Body of pancreas (tissue), 4 donors: ENCODE data around the gene NMRK2. TPM values are rescaled to one million over a fixed set of nuclear protein-coding genes. Genes with fewer than 3 reads are reported as not detected.

Source experiments
- ATAC-seq: fragments of 150-250 bp; one replicate; pipeline ENCODE4 v1.9.1; 2016
- DNase-seq, 4 donors: peaks; one replicate each; pipeline ENCODE4 v3.0.0-alpha.2; 2019
- H3K27ac ChIP-seq, 4 donors: fragments of 200-600 bp; sonication (generic); 1 replicate in 3 of 4; 2 replicates in 1 of 4; pipeline versions ENCODE4 v1.5.1 to v1.6.1; 2016 to 2019; ENCODE audit warnings: mild to moderate bottlenecking in 1 of 4, mixed read lengths in 1 of 4, moderate library complexity in 1 of 4
- H3K27me3 ChIP-seq, 2 donors: fragments of 200-600 bp; sonication (generic); one replicate each; pipeline ENCODE4 v1.6.0; 2016; ENCODE audit warnings: mild to moderate bottlenecking in 1 of 2
- H3K36me3 ChIP-seq, 2 donors: fragments of 200-600 bp; sonication (generic); replicated peaks in 1 of 2; 2 replicates each; pipeline ENCODE4 v1.5.1; 2016; ENCODE audit warnings: low read depth in 2 of 2; ENCODE audit not compliant: insufficient read depth in 1 of 2
- H3K4me1 ChIP-seq: fragments of 200-600 bp; sonication (generic); one replicate; pipeline ENCODE4 v1.6.0; 2016
- H3K4me3 ChIP-seq, 2 donors: fragments of 200-600 bp; sonication (generic); 1 replicate in 1 of 2; 2 replicates in 1 of 2; pipeline ENCODE4 v1.5.1; 2016 to 2019
- H3K9me3 ChIP-seq, 3 donors: fragments of 200-600 bp; sonication (generic); 1 replicate in 2 of 3; 2 replicates in 1 of 3; pipeline ENCODE4 v1.5.1; 2016
- POLR2A ChIP-seq, 3 donors: fragments of 450-650 bp; IDR thresholded peaks; one replicate each; pipeline ENCODE4 v1.6.1; 2016; ENCODE audit warnings: antibody characterized with exemption in 3 of 3, mild to moderate bottlenecking in 2 of 3
- WGBS, 2 donors: methylation state at CpG; one replicate each; pipeline ENCODE4 v1.1.5; 2017; 5-methylcytosine and 5-hydroxymethylcytosine counted together
- intact Hi-C: fragments of 100-400 bp; cut with DNase I; formaldehyde crosslinking; loops from one replicate; pipeline ENCODE4 v1.15.1; 2023
- total RNA-seq, 2 donors: library from RNA; depleted of rRNA; stranded (reverse); fragments of >200 nt; gene quantifications; one replicate each; pipeline ENCODE4 v1.1.0, GENCODE V29; 2016
- TF ChIP-seq, protein P1 (sequence below), 7 experiments: fragments of 450-650 bp in 4 of 7; fragments of 200-600 bp in 3 of 7; sonication (generic) in 3 of 7; IDR thresholded peaks; one replicate each; pipeline ENCODE4 v1.5.1; 2016 to 2019; ENCODE audit warnings: antibody characterized with exemption in 7 of 7

Gene NMRK2
- total RNA-seq, 2 donors from 2014 or later: not detected

DNA sequence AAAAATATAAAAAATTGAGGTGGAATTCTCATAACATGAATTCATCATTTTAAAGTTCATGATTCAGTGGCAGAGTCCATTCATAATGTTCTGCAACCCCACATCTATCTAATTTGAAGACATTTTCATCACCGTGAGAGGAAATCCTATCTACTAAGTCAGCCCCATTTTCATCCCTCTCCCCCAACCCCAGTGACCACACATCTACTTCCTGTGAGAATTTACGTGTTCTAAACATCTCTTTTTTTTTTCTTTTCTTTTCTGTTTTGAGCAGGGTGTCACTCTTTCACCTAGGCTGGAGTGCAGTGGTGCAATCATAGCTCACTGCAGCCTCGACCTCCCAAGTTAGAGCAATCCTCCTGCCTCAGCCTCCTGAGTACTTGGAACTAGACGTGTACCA lies 34.9 kb upstream of the NMRK2 start:
- DNase-seq: no peak
- Histone ChIP-seq H3K27ac (no peak overlapping the region), H3K9me3 (no peaks in the 10 kb centered on the region), H3K36me3 (no peaks in the 10 kb centered on the region), H3K27me3 (no peaks in the 10 kb centered on the region), H3K4me3 (no peak overlapping the region), H3K4me1 (no peaks in the 10 kb centered on the region)
- no peak for TF ChIP-seq POLR2A (IDR thresholded peaks at IDR 0.05)
- TF ChIP-seq, protein P1, sequence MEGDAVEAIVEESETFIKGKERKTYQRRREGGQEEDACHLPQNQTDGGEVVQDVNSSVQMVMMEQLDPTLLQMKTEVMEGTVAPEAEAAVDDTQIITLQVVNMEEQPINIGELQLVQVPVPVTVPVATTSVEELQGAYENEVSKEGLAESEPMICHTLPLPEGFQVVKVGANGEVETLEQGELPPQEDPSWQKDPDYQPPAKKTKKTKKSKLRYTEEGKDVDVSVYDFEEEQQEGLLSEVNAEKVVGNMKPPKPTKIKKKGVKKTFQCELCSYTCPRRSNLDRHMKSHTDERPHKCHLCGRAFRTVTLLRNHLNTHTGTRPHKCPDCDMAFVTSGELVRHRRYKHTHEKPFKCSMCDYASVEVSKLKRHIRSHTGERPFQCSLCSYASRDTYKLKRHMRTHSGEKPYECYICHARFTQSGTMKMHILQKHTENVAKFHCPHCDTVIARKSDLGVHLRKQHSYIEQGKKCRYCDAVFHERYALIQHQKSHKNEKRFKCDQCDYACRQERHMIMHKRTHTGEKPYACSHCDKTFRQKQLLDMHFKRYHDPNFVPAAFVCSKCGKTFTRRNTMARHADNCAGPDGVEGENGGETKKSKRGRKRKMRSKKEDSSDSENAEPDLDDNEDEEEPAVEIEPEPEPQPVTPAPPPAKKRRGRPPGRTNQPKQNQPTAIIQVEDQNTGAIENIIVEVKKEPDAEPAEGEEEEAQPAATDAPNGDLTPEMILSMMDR (IDR thresholded peaks at IDR 0.05): no peak
- intact Hi-C loops: no loop called here
- 67 to 72% methylated on average over 4 of the region's 4 CpGs for WGBS, 2 donors
- ATAC-seq: no peak

DNA sequence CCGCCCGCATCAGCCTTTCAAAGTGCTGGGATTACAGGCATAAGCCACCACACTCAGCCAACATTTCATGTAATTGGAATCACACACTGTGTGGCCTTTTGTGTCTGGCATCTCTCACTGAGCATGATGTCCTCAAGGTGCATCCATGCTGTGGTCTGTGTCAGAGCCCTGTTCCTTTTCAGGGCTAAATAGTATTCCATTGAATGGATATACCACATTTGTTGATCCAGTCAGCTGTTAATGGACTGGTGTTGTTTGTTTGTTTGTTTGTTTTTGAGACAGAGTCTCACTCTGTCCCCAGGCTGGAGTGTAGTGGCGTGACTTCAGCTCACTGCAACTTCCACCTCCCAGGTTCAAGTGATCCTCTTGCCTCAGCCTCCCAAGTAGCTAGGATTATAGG lies 34.4 kb upstream of the NMRK2 start:
- no peak overlapping the region for H3K4me3 ChIP-seq
- no peaks in the 10 kb centered on the region for H3K36me3 ChIP-seq
- no peak for ATAC-seq
- intact Hi-C loops: no loop called here
- no peaks in the 10 kb centered on the region for H3K9me3 ChIP-seq
- no peak overlapping the region for H3K27ac ChIP-seq
- no peaks in the 10 kb centered on the region for H3K27me3 ChIP-seq
- 86 to 90% methylated on average over 1 to 3 of the region's 3 CpGs for WGBS, 2 donors
- no peak for DNase-seq
- H3K4me1 ChIP-seq: no peaks in the 10 kb centered on the region
- TF ChIP-seq POLR2A (IDR thresholded peaks at IDR 0.05): no peak
- TF ChIP-seq, protein P1 (IDR thresholded peaks at IDR 0.05): no peak

DNA sequence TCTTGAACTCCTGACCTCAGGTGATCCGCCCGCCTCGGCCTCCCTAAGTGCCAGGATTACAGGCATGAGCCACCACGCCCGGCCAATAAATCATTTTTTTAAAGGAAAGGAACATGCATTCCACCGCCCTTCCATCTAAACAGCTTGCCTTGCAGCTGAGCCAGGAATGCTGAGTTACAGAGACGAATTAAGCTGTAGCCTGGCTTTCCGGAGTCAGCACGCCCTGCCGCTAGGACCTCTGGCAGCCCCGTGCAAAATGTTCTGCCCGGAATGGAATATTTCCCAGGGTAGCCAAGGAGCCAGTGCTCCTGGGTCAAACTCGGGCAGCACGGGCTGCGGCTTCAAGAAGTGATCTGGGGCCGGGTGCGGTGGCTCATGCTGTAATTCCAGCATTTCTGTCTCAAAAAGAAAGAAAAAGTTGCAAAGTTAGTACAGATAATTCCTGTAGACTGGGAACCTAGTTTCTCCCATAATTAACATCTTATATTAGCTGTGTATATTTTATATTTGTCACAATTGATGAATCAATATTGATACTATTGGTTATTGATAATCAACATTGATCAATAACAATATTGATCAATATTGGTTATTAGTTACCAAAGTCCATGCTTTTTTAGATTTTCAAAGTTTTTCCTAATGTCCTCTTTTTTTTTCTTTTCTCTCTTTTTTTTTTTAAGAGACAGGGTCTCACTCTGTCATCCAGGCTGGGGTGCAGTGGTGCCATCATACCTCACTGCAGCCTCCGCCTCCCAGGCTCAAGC lies 33.2 kb upstream of the NMRK2 start:
- DNase-seq (no peak), ATAC-seq (no peak)
- Histone ChIP-seq H3K36me3 (no peaks in the 10 kb centered on the region), H3K27ac (no peak overlapping the region), H3K4me3 (no peak overlapping the region), H3K4me1 (no peaks in the 10 kb centered on the region), H3K9me3 (no peaks in the 10 kb centered on the region), H3K27me3 (no peaks in the 10 kb centered on the region)
- WGBS, 2 donors: 68% methylated on average over 17 to 18 of the region's 18 CpGs
- intact Hi-C loops: no loop called here
- TF ChIP-seq, protein P1 (IDR thresholded peaks at IDR 0.05): no peak
- no peak for TF ChIP-seq POLR2A (IDR thresholded peaks at IDR 0.05)

DNA sequence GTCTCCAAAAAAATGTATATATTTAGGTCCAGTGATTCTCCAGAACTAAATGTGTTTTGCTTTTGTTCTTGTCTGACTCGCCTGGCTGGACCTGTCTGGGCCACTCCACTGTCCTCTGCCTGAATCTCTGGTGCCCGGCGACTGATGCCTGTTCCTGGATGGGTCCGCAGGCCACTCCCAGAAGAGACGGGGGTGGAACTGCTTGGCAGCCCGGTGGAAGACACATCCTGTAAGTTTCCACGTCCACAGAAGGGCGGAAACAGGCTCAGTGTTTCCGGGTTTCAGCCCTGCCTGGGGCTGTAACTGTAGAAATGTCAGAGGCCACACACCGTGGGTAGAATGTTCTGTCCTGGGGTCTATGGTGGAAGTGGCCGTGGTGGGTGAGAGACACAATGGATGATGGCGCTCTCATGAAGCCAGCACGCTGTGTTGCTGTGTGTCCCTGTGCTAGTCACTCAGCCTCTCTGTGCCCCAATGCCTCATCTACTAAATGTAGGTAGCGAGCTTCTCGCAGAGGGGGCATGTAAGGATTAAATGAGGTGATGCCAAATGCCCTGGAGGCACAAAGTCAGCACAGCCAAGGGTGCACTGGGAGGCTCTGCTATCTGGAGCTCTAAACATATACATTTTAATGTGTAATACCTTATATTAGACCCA lies 30.4 kb upstream of the NMRK2 start:
- 65 to 75% methylated on average over 8 to 13 of the region's 15 CpGs for WGBS, 2 donors
- H3K36me3 ChIP-seq: no peaks in the 10 kb centered on the region
- TF ChIP-seq, protein P1 (IDR thresholded peaks at IDR 0.05): no peak
- TF ChIP-seq POLR2A (IDR thresholded peaks at IDR 0.05): no peak
- H3K27me3 ChIP-seq: no peaks in the 10 kb centered on the region
- H3K27ac ChIP-seq: no peak overlapping the region
- no peak for ATAC-seq
- no peak for DNase-seq
- intact Hi-C loops: no loop called here
- H3K4me1 ChIP-seq: no peaks in the 10 kb centered on the region
- H3K9me3 ChIP-seq: no peaks in the 10 kb centered on the region
- no peak overlapping the region for H3K4me3 ChIP-seq
